Chondrocyte (in vitro differentiated cells): ENCODE results near the gene MTA3. TPM values are rescaled to one million over a fixed set of nuclear protein-coding genes. Genes with fewer than 3 reads are reported as not detected.

Experiments
- DNase-seq: peaks from one replicate; pipeline ENCODE4 v3.0.0; 2021; ENCODE audit warnings: mixed read lengths, low spot score
- H3K27ac Mint-ChIP-seq: one replicate; pipeline ENCODE4 v1.8.0; 2021; ENCODE audit warnings: mild to moderate bottlenecking, moderate library complexity, mixed read lengths; ENCODE audit not compliant: unreplicated experiment
- H3K27me3 Mint-ChIP-seq: 2 replicates; pipeline ENCODE4 v1.8.0; 2021; ENCODE audit warnings: low read depth, mixed read lengths
- H3K36me3 Mint-ChIP-seq: 2 replicates; pipeline ENCODE4 v1.8.0; 2021; ENCODE audit warnings: low read depth, mixed read lengths
- H3K4me1 Mint-ChIP-seq: 2 replicates; pipeline ENCODE4 v1.8.0; 2021; ENCODE audit warnings: low read depth, mild to moderate bottlenecking, mixed read lengths
- H3K4me3 Mint-ChIP-seq: one replicate; pipeline ENCODE4 v1.8.0; 2021; ENCODE audit warnings: mild to moderate bottlenecking, moderate library complexity, mixed read lengths; ENCODE audit not compliant: unreplicated experiment
- H3K9me3 Mint-ChIP-seq: 2 replicates; pipeline ENCODE4 v1.8.0; 2021; ENCODE audit warnings: low read depth, mixed read lengths
- CTCF ChIP-seq: fragments of 200-600 bp; sonication (generic); IDR thresholded peaks from 2 replicates; pipeline ENCODE4 v1.5.0; 2021; ENCODE audit warnings: antibody characterized with exemption, mild to moderate bottlenecking, moderate library complexity
- total RNA-seq: library from RNA; stranded (reverse); gene quantifications from 3 replicates; pipeline ENCODE4 v1.2.1, GENCODE V29; 2021

The MTA3 gene
- total RNA-seq, 1 donor from 2014 or later, result 39.3 TPM

GRCh38 chr2:42537493-42537892 is 30.9 kb upstream of the MTA3 start:
- no peak overlapping the region for H3K27ac Mint-ChIP-seq
- no peaks in the 10 kb centered on the region for H3K4me1 Mint-ChIP-seq
- no peaks in the 10 kb centered on the region for H3K27me3 Mint-ChIP-seq
- H3K4me3 Mint-ChIP-seq, result no peak overlapping the region
- no peaks in the 10 kb centered on the region for H3K36me3 Mint-ChIP-seq
- H3K9me3 Mint-ChIP-seq, result no peaks in the 10 kb centered on the region
- DNase-seq, result no peak
- no peak for TF ChIP-seq CTCF

GRCh38 chr2:42542871-42543270 is 25.6 kb upstream of the MTA3 start:
- H3K4me3 Mint-ChIP-seq, result no peak overlapping the region
- no peaks in the 10 kb centered on the region for H3K27me3 Mint-ChIP-seq
- DNase-seq, result no peak
- H3K9me3 Mint-ChIP-seq, result no peaks in the 10 kb centered on the region
- TF ChIP-seq CTCF, result no peak
- H3K27ac Mint-ChIP-seq, result no peak overlapping the region
- no peaks in the 10 kb centered on the region for H3K4me1 Mint-ChIP-seq
- no peaks in the 10 kb centered on the region for H3K36me3 Mint-ChIP-seq

- no peak for DNase-seq
- TF ChIP-seq CTCF, result no peak
- Mint-ChIP-seq H3K27me3 (no peaks in the 10 kb centered on the region), H3K4me1 (no peaks in the 10 kb centered on the region), H3K27ac (no peak overlapping the region), H3K36me3 (no peaks in the 10 kb centered on the region), H3K4me3 (no peak overlapping the region), H3K9me3 (no peaks in the 10 kb centered on the region)
Observed at GRCh38 chr2:42545023-42545721, 23.3 kb upstream of the MTA3 start.

- TF ChIP-seq CTCF, result no peak
- Mint-ChIP-seq H3K4me3 (no peak overlapping the region), H3K9me3 (no peaks in the 10 kb centered on the region), H3K27me3 (no peaks in the 10 kb centered on the region), H3K36me3 (no peaks in the 10 kb centered on the region), H3K27ac (no peak overlapping the region), H3K4me1 (no peaks in the 10 kb centered on the region)
- DNase-seq, result no peak
Observed at GRCh38 chr2:42545841-42546390, 22.5 kb upstream of the MTA3 start.

- Mint-ChIP-seq H3K9me3 (no peaks in the 10 kb centered on the region), H3K4me3 (no peak overlapping the region), H3K27me3 (no peaks in the 10 kb centered on the region), H3K4me1 (no peaks in the 10 kb centered on the region), H3K27ac (no peak overlapping the region), H3K36me3 (no peaks in the 10 kb centered on the region)
- DNase-seq, result no peak
- no peak for TF ChIP-seq CTCF
Observed at GRCh38 chr2:42547014-42547413, 21.4 kb upstream of the MTA3 start.
